Fibroblast of lung (primary cell): ENCODE measurements around the gene PDCD4. TPM values are rescaled to one million over a fixed set of nuclear protein-coding genes. Genes with fewer than 3 reads are reported as not detected.

Experiments used
- DNase-seq, 2 donors: peaks; one replicate each; pipeline versions ENCODE4 v3.0.0 to v3.0.0-alpha.2; 2010; ENCODE audit warnings: low read depth in 2 of 2
- H2AFZ ChIP-seq: 2 replicates; pipeline ENCODE4 v1.5.1; 2012; ENCODE audit warnings: low read length, control low read depth, inconsistent platforms
- H3K27ac ChIP-seq: 2 replicates; pipeline ENCODE4 v1.5.1; 2011; ENCODE audit warnings: low read length, control low read depth; ENCODE audit not compliant: insufficient read depth
- H3K27me3 ChIP-seq: 2 replicates; pipeline ENCODE4 v1.5.1; 2011; ENCODE audit warnings: mild to moderate bottlenecking, low read length; ENCODE audit not compliant: control insufficient read depth, insufficient read depth
- H3K36me3 ChIP-seq: 2 replicates; pipeline ENCODE4 v1.5.1; 2011; ENCODE audit warnings: low read length; ENCODE audit not compliant: control insufficient read depth, insufficient read depth
- H3K4me1 ChIP-seq: 2 replicates; pipeline ENCODE4 v1.5.1; 2011; ENCODE audit warnings: low read length; ENCODE audit not compliant: control insufficient read depth, insufficient read depth; ENCODE audit errors: extremely low read depth
- H3K4me2 ChIP-seq: 2 replicates; pipeline ENCODE4 v1.5.1; 2011; ENCODE audit warnings: low read length, control low read depth; ENCODE audit not compliant: insufficient read depth; ENCODE audit errors: extremely low read depth
- H3K4me3 ChIP-seq, 4 experiments: fragments of 200-600 bp in 1 of 4; sonication (generic) in 1 of 4; replicated peaks in 1 of 4; 2 replicates each; pipeline ENCODE4 v1.5.1; 2011 to 2016; ENCODE audit warnings: low read length in 4 of 4, low read depth in 3 of 4, mild to moderate bottlenecking in 3 of 4, control low read depth in 2 of 4, inconsistent platforms in 1 of 4, mixed read lengths in 1 of 4; ENCODE audit not compliant: insufficient read depth in 1 of 4; ENCODE audit errors: control extremely low read depth in 1 of 4
- H3K79me2 ChIP-seq: 2 replicates; pipeline ENCODE4 v1.5.1; 2012; ENCODE audit warnings: mild to moderate bottlenecking, low read length, inconsistent platforms; ENCODE audit not compliant: control insufficient read depth, insufficient read depth
- H3K9ac ChIP-seq: 2 replicates; pipeline ENCODE4 v1.5.1; 2011; ENCODE audit warnings: mild to moderate bottlenecking, low read length, control low read depth; ENCODE audit not compliant: insufficient read depth
- H3K9me3 ChIP-seq: 2 replicates; pipeline ENCODE4 v1.5.1; 2012; ENCODE audit warnings: low read depth, low read length; ENCODE audit not compliant: control insufficient read depth, insufficient read depth
- H4K20me1 ChIP-seq: 2 replicates; pipeline ENCODE4 v1.5.1; 2011; ENCODE audit warnings: low read length; ENCODE audit not compliant: control insufficient read depth, insufficient read depth; ENCODE audit errors: extremely low read depth
- EZH2 ChIP-seq: IDR thresholded peaks from 2 replicates; pipeline ENCODE4 v1.5.1; 2012; ENCODE audit warnings: low read length, control low read depth, mild to moderate bottlenecking; ENCODE audit errors: missing control alignments
- polyA plus RNA-seq, 2 donors: library from polyadenylated mRNA; depleted of rRNA in 1 of 2; stranded (reverse) in 1 of 2; unstranded in 1 of 2; fragments of >200 nt; gene quantifications; 2 replicates each; pipeline ENCODE4 v1.2.1, GENCODE V29; 2011 to 2012; ENCODE audit warnings: missing spikeins in 1 of 2
- total RNA-seq: library from RNA; depleted of rRNA; stranded (reverse); fragments of >200 nt; gene quantifications from 2 replicates; pipeline ENCODE4 v1.2.1, GENCODE V29; 2014
- TF ChIP-seq, protein P1 (sequence below), 2 donors: IDR thresholded peaks in 1 of 2; conservative IDR thresholded peaks in 1 of 2; 1 replicate in 1 of 2; 2 replicates in 1 of 2; pipeline ENCODE4 v1.5.1; 2011 to 2012; ENCODE audit warnings: low read length in 2 of 2, control low read depth in 1 of 2, inconsistent platforms in 1 of 2, low read depth in 1 of 2, mild to moderate bottlenecking in 1 of 2

The PDCD4 gene
- total and polyA plus RNA-seq, 2 donors (not counting 1 experiment from before 2014, with no cell fraction given): 54.6 to 83.7 TPM

DNA sequence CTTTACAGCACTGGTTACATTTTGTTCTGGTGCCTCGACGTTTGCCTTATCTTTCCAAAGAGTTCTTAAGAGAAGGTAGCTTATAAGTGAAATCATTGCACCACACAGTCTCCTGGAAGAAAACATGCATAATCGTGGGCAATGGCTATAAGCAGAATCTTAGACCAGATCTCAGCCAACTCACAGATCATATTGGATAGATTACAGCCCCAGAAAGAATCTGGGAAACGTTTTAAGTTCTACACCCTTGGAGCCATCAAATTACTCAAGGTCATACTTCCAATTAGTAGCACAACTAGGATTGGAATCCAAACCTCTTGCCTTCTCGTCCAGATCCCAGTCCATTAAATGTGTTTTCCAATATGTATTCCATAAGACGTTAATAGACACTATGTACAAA, 8.8 kb upstream of the PDCD4 start:
- no peak overlapping the region for H2AFZ ChIP-seq
- no peaks in the 10 kb centered on the region for H3K79me2 ChIP-seq
- TF ChIP-seq, protein P1, sequence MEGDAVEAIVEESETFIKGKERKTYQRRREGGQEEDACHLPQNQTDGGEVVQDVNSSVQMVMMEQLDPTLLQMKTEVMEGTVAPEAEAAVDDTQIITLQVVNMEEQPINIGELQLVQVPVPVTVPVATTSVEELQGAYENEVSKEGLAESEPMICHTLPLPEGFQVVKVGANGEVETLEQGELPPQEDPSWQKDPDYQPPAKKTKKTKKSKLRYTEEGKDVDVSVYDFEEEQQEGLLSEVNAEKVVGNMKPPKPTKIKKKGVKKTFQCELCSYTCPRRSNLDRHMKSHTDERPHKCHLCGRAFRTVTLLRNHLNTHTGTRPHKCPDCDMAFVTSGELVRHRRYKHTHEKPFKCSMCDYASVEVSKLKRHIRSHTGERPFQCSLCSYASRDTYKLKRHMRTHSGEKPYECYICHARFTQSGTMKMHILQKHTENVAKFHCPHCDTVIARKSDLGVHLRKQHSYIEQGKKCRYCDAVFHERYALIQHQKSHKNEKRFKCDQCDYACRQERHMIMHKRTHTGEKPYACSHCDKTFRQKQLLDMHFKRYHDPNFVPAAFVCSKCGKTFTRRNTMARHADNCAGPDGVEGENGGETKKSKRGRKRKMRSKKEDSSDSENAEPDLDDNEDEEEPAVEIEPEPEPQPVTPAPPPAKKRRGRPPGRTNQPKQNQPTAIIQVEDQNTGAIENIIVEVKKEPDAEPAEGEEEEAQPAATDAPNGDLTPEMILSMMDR (conservative IDR thresholded peaks at IDR 0.05 in 1 of 2, IDR thresholded peaks at IDR 0.05 in 1 of 2; ENCODE audit: low read depth in 1 of 2, low read length in 2 of 2): no peak
- TF ChIP-seq EZH2: no peak
- H3K9me3 ChIP-seq: no peaks in the 10 kb centered on the region
- H3K4me3 ChIP-seq: no peak overlapping the region
- no peaks in the 10 kb centered on the region for H3K27me3 ChIP-seq
- DNase-seq: no peak
- H3K27ac ChIP-seq: no peak overlapping the region
- H3K36me3 ChIP-seq: no peaks in the 10 kb centered on the region
- H3K9ac ChIP-seq: no peak overlapping the region
- H4K20me1 ChIP-seq: no peaks in the 10 kb centered on the region
- peaks cover 8% of the 10 kb centered on the region for H3K4me1 ChIP-seq
- no peak overlapping the region for H3K4me2 ChIP-seq

DNA sequence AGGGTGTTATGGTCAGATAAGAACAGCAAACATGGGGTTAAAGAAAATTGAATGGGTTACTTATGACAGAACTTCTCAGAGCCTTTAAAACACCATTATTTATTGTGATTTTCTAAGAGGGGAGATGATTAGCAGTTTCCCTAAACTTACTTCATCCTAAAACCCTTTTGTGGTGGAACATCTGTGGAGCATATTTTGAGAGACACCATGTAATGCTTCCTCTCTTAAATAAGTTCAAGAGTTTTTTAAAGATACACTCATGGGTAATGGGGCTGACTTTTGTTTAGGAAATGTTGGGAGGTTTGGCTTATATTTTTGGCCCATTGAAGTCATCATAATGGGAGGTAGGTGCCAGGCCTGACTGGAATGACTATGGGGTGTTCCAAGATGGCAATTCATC, 8.4 kb upstream of the PDCD4 start:
- no peaks in the 10 kb centered on the region for H3K79me2 ChIP-seq
- no peaks in the 10 kb centered on the region for H4K20me1 ChIP-seq
- H3K36me3 ChIP-seq: no peaks in the 10 kb centered on the region
- H2AFZ ChIP-seq: no peak overlapping the region
- DNase-seq: no peak
- no peak overlapping the region for H3K27ac ChIP-seq
- no peak for TF ChIP-seq EZH2
- TF ChIP-seq, protein P1 (conservative IDR thresholded peaks at IDR 0.05 in 1 of 2, IDR thresholded peaks at IDR 0.05 in 1 of 2; ENCODE audit: low read depth in 1 of 2, low read length in 2 of 2): no peak
- no peaks in the 10 kb centered on the region for H3K9me3 ChIP-seq
- H3K9ac ChIP-seq: no peak overlapping the region
- peaks cover 8% of the 10 kb centered on the region for H3K4me1 ChIP-seq
- no peaks in the 10 kb centered on the region for H3K27me3 ChIP-seq
- H3K4me3 ChIP-seq: no peak overlapping the region
- H3K4me2 ChIP-seq: no peak overlapping the region

DNA sequence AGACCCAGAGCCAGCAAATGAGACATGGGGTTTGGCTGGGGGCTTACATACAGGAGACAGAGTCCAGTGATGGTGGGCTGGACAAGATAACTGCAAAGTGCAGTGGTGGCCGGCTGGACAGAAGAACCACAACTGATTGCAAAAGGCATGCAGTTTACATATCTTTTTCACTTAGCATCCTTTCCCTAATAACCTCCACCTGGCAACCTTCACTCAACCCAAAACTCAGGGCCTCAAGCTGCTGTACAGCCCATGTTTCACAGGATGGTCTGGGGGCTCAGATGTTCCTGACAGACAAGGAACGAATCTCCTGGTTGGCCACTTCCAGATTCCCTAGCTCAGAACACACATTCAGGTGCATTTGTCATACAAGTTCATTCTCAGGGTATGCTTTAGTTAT, 7.8 kb upstream of the PDCD4 start:
- no peak overlapping the region for H2AFZ ChIP-seq
- no peak overlapping the region for H3K27ac ChIP-seq
- no peaks in the 10 kb centered on the region for H3K79me2 ChIP-seq
- H3K9ac ChIP-seq: no peak overlapping the region
- no peaks in the 10 kb centered on the region for H3K9me3 ChIP-seq
- no peaks in the 10 kb centered on the region for H3K36me3 ChIP-seq
- no peak for DNase-seq
- no peaks in the 10 kb centered on the region for H4K20me1 ChIP-seq
- H3K4me3 ChIP-seq: no peak overlapping the region
- H3K27me3 ChIP-seq: no peaks in the 10 kb centered on the region
- TF ChIP-seq, protein P1 (conservative IDR thresholded peaks at IDR 0.05 in 1 of 2, IDR thresholded peaks at IDR 0.05 in 1 of 2; ENCODE audit: low read depth in 1 of 2, low read length in 2 of 2): no peak
- no peak for TF ChIP-seq EZH2
- H3K4me2 ChIP-seq: no peak overlapping the region
- H3K4me1 ChIP-seq: peaks cover 8% of the 10 kb centered on the region
